Measurements from ENCODE around the gene DDIAS.

Gene DDIAS

DNA sequence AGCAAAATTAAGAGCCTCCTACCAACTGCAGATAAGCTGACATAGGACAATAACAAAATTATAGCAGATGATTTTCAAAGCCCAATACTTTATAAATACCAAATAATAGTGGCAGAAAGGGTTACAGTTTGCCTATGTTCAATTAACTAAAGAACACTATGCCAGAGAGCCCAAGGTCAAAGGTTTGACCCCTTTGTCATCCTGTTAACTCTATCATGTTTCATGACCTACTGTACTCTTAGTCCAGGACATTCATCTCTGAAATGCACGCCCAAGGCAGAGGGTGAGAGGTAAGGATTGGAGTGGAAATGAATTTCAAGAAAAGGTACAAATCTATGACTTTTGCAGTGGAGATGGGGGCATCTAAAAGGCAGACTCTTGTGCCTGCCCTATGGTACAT is 70.6 kb downstream of the DDIAS start:
- Histone ChIP-seq H3K4me1 (no peaks in the 10 kb centered on the region), H2AFZ (no peak overlapping the region), H3K4me3 (ENCODE audit: low read depth, low read length) (no peak overlapping the region), H3K27me3 (ENCODE audit: control insufficient read depth, insufficient read depth, low read length) (no peaks in the 10 kb centered on the region), H3K9ac (no peak overlapping the region), H3K4me2 (ENCODE audit: low read length) (no peak overlapping the region), H3K79me2 (no peaks in the 10 kb centered on the region), H3K9me3 (ENCODE audit: control insufficient read depth, low read length) (no peaks in the 10 kb centered on the region), H3K27ac (no peak overlapping the region), H3K36me3 (ENCODE audit: control insufficient read depth, insufficient read depth, low read length) (no peaks in the 10 kb centered on the region)
- no peak for TF ChIP-seq CTCF (IDR thresholded peaks at IDR 0.05)

- Histone ChIP-seq H3K4me1 (no peaks in the 10 kb centered on the region), H3K79me2 (no peaks in the 10 kb centered on the region), H3K4me2 (ENCODE audit: low read length) (no peak overlapping the region), H3K36me3 (ENCODE audit: control insufficient read depth, insufficient read depth, low read length) (no peaks in the 10 kb centered on the region), H3K4me3 (ENCODE audit: low read depth, low read length) (no peak overlapping the region), H3K9ac (no peak overlapping the region), H2AFZ (no peak overlapping the region), H3K9me3 (ENCODE audit: control insufficient read depth, low read length) (no peaks in the 10 kb centered on the region), H3K27me3 (ENCODE audit: control insufficient read depth, insufficient read depth, low read length) (no peaks in the 10 kb centered on the region), H3K27ac (no peak overlapping the region)
- no peak for TF ChIP-seq CTCF (IDR thresholded peaks at IDR 0.05)
Observed at GRCh38 chr11:82974135-82974534, 72.6 kb downstream of the DDIAS start.

GRCh38 chr11:82974851-82975250 is 73.3 kb downstream of the DDIAS start:
- no peaks in the 10 kb centered on the region for H3K9me3 ChIP-seq (ENCODE audit: control insufficient read depth, low read length)
- no peaks in the 10 kb centered on the region for H3K27me3 ChIP-seq (ENCODE audit: control insufficient read depth, insufficient read depth, low read length)
- H3K79me2 ChIP-seq = no peaks in the 10 kb centered on the region
- no peak overlapping the region for H3K4me3 ChIP-seq (ENCODE audit: low read depth, low read length)
- no peak for TF ChIP-seq CTCF (IDR thresholded peaks at IDR 0.05)
- no peak overlapping the region for H3K9ac ChIP-seq
- no peaks in the 10 kb centered on the region for H3K36me3 ChIP-seq (ENCODE audit: control insufficient read depth, insufficient read depth, low read length)
- no peak overlapping the region for H3K27ac ChIP-seq
- no peaks in the 10 kb centered on the region for H3K4me1 ChIP-seq
- H3K4me2 ChIP-seq (ENCODE audit: low read length) = no peak overlapping the region
- H2AFZ ChIP-seq = no peak overlapping the region

GRCh38 chr11:82975882-82976281 is 74.3 kb downstream of the DDIAS start:
- no peak overlapping the region for H3K9ac ChIP-seq
- H3K36me3 ChIP-seq (ENCODE audit: control insufficient read depth, insufficient read depth, low read length) = no peaks in the 10 kb centered on the region

More at GRCh38 chr11:82975882-82976281, 74.3 kb downstream of the DDIAS start:
- H3K27me3 ChIP-seq (ENCODE audit: control insufficient read depth, insufficient read depth, low read length) = no peaks in the 10 kb centered on the region
- H3K9me3 ChIP-seq (ENCODE audit: control insufficient read depth, low read length) = no peaks in the 10 kb centered on the region
- H3K4me2 ChIP-seq (ENCODE audit: low read length) = no peak overlapping the region
- no peak overlapping the region for H3K4me3 ChIP-seq (ENCODE audit: low read depth, low read length)
- no peaks in the 10 kb centered on the region for H3K79me2 ChIP-seq
- no peak overlapping the region for H2AFZ ChIP-seq
- no peak for TF ChIP-seq CTCF (IDR thresholded peaks at IDR 0.05)
- no peak overlapping the region for H3K27ac ChIP-seq
- H3K4me1 ChIP-seq = no peaks in the 10 kb centered on the region
